GM13976 (cell line): Measurements from ENCODE around the gene SETX.

Source experiments
- DNase-seq: peaks from one replicate; pipeline ENCODE4 v3.0.0; 2012; ENCODE audit warnings: low spot score
- in situ Hi-C: fragments of 300-500 bp; cut with MboI; formaldehyde crosslinking; loops from one replicate; pipeline ENCODE4 v1.12.0; 2022; ENCODE audit warnings: low sequenced_read_pairs, mixed read lengths, inconsistent platforms; ENCODE audit not compliant: unreplicated experiment
- TF ChIP-seq, protein P1 (sequence below): IDR thresholded peaks from 2 replicates; pipeline ENCODE4 v1.5.1; 2012; ENCODE audit warnings: borderline replicate concordance, mild to moderate bottlenecking; ENCODE audit not compliant: insufficient read depth; ENCODE audit errors: extremely low read depth, missing control alignments, control extremely low read depth

SETX gene

DNA sequence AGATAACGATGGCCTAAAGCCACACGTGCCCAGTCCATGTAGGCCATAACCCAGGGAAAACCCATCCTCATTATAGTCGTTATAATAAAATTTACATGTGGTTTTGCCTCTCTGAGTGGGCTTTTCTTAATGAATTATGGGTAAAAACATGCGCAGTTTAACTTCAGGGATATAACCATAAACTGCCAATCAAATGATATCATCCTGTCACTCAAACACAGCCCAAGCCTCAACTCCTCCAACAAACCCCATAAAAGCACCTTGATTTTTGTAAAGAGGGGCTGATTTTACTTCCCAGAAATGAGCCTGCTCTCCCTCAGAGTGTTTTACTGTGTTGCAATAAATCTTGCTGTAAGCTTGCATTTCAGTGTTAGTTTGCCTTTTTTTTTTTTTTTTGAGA, 15.8 kb upstream of the SETX start:
- DNase-seq, result no peak
- in situ Hi-C loops, result no loop called here
- TF ChIP-seq, protein P1, sequence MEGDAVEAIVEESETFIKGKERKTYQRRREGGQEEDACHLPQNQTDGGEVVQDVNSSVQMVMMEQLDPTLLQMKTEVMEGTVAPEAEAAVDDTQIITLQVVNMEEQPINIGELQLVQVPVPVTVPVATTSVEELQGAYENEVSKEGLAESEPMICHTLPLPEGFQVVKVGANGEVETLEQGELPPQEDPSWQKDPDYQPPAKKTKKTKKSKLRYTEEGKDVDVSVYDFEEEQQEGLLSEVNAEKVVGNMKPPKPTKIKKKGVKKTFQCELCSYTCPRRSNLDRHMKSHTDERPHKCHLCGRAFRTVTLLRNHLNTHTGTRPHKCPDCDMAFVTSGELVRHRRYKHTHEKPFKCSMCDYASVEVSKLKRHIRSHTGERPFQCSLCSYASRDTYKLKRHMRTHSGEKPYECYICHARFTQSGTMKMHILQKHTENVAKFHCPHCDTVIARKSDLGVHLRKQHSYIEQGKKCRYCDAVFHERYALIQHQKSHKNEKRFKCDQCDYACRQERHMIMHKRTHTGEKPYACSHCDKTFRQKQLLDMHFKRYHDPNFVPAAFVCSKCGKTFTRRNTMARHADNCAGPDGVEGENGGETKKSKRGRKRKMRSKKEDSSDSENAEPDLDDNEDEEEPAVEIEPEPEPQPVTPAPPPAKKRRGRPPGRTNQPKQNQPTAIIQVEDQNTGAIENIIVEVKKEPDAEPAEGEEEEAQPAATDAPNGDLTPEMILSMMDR, result no peak

GRCh38 chr9:132369421-132369820, 14.6 kb upstream of the SETX start:
- TF ChIP-seq, protein P1, result no peak
- DNase-seq, result no peak
- in situ Hi-C loops, result no loop called here

DNA sequence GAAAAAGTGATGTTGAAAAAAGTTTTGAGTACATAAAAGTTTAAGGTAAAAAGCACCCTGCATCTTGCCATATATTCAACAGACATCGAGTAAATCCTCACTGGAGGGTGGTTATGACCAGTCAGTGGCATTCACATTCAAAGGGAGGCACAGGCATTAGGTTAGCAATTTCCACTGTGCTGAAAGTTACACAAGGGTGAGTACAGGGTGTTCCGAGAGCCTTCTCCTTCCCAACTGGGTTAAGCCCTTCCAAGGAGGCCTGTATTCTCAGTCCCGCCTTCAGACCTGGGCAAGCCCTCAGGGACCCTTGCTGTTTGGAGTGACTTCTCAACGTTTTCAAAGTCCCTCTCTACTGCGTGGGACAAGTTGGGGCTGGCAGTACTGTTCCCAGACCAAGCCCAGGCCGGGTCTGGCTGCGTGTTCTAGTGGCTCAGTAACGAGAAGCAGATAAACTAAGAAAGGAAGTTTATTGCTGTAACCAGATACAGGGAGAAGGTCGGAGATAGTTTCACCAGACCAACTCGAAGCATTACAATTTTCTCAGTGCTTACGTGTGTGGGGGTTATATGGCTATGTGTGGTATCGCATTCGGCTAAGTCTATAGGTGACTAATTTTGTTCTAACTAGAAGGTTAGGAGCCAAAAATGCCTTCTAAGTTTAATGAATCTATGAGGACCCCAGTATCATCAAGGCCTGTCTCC, 13.0 kb upstream of the SETX start:
- TF ChIP-seq, protein P1, result no peak
- in situ Hi-C loops, result no loop called here
- DNase-seq, result no peak

GRCh38 chr9:132366481-132366880, 11.7 kb upstream of the SETX start:
- TF ChIP-seq, protein P1, result no peak
- DNase-seq, result no peak
- in situ Hi-C loops, result no loop called here

DNA sequence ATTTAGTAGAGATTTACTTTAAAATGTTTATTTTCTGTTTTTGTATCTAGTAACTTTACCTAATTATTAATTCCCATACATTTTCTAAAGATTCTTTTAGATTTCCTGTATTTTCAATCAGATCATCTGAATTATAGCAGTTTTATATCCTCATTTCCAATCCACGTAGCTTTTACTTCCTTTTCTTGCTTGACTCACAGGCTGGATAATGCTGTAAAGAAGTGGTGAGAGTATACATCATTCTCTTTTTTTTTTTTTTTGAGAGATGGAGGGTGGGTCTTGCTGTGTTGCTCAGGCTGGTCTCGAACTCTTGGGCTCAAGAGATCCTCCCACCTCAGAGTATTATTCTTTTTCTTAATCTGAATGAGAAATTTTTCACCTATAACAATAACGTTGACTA, 11.2 kb upstream of the SETX start:
- no peak for DNase-seq
- TF ChIP-seq, protein P1, result no peak
- in situ Hi-C loops, result no loop called here

GRCh38 chr9:132364068-132364467, 9.3 kb upstream of the SETX start:
- in situ Hi-C loops, result no loop called here
- DNase-seq, result no peak
- TF ChIP-seq, protein P1, result no peak
